Amniotic epithelial cell (primary cell): Measurements from ENCODE around the gene CENPO.

Source experiments
- DNase-seq: peaks from one replicate; pipeline ENCODE4 v3.0.0-alpha.2; 2010; ENCODE audit warnings: low read depth

The CENPO gene

GRCh38 chr2:24824071-24824588 is 30.9 kb downstream of the CENPO start:
- DNase-seq = no peak

GRCh38 chr2:24824966-24825882 is 32.0 kb downstream of the CENPO start:
- DNase-seq = no peak

DNA sequence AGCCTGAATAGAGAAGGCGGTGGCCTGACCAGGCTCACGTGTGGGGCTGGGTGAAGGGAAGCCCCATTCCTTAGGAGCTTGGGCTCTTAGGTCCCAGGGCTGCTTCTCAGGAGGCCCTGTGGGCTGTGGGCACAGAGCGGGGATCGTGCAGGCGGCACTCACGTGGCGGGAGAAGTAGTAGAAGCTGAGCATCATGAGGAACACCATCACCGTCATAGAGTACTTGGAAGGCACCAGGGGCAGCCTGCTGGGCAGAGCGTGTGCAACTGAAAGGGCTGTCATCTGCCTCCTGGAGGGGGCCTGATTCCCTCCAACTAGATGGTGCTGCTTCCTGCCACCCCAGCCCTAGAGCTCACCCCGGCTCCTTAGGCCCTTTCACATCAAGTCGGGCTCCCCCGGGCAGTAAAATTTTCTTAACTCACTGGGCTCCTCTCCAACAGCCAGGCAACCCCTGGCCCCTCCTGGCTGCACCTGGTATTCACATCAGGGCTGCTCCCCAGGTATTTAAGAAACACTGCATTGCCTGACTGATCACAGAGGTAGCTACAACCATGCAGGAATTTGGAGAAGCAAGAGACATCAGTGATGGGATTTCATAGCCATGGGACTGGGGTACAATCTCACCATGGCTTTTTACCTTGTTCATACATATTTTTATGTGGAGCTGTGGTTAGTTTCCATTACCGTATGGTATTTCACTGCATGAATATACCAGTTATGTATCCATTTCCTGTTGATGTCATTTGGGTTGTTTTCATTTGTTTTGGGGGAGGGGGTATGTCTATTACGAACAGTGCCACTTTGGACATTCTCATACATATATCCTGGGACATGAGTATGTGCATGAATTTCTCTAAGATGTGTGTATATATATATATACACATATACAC is 32.9 kb downstream of the CENPO start:
- DNase-seq = peak; percentile 12

- no peak for DNase-seq
These were observed 33.5 kb downstream of the CENPO start for GRCh38 chr2:24826773-24827145.

GRCh38 chr2:24827321-24828237 is 34.4 kb downstream of the CENPO start:
- peak; percentile 81 for DNase-seq

- DNase-seq = no peak
These were observed 35.2 kb downstream of the CENPO start for GRCh38 chr2:24828238-24828996.

DNA sequence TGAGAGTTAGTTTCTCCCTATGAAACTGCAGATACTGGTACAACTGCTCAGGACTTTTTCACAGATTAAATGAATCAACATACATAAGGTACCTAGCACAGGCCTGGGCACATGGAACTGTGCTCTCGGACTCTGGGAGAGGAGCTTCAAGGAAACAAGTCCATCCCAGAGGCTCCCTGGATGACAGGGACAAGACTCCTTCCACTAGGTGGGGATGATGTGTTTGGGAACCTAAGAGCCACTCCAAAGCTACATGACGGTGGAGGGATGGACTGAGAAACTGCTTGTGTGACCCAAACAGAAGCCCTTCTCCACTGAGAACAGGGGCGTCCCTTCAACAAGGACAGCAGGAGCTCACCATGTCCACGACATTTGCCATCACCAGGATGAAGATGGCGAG is 37.1 kb downstream of the CENPO start:
- DNase-seq = peak; percentile 48

DNA sequence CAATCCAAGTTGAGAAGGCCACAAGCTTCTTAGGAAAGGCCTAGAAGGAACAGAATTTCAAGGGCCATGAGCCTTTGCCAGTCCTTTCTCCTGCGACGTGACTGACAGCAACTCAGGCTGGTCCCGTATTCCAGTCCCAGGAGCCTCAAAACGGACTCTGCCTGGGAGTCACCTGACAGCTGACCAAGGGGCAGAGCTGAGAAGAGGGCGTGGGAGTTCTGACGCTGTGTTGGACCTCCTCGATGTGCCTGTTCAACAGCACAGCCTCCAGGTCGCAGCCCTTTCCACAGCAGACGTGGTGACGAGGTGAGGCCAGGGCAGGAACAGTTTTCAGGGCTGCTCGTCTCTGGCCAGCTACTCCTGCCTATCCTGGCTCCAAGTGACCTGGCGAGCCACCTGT is 37.6 kb downstream of the CENPO start:
- DNase-seq = no peak

DNA sequence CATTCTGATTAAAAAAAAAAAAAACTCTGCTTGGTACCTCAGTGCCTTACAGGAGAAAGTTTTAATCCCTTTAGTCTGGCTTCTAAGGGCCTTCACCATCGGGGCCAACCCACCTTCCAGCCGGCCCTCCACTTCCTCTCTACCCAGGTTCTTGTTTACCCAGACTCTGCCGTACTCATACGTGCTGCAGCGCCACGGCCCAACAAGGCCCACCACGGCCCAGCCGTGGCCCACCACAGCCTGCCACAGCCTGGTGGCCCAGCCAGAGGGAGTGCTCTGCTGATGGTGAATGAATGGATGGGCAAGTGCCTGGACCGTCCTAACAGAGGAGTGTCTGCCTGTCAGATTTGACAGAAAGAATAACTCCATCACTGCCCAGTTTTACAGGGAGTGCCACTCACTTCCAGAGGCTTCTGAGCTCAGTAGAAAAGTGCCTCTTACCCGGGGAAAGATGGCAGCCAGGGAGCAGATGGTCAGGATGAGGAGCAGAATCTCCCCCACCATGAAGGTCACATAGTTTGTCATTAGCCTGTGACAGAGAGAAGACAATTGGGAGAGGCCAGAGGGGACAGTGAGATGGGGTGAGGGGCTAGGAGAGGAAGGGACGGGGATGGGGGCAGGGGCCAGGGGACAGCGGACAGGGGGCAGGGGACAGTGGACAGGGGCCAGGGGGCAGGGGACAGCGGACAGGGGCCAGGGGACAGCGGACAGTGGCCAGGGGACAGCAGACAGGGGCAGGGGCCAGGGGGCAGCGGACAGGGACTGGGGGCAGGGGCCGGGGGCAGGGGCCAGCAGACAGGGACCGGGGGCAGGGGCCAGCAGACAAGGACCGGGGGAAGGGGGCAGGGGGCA is 38.2 kb downstream of the CENPO start:
- DNase-seq = no peak

DNA sequence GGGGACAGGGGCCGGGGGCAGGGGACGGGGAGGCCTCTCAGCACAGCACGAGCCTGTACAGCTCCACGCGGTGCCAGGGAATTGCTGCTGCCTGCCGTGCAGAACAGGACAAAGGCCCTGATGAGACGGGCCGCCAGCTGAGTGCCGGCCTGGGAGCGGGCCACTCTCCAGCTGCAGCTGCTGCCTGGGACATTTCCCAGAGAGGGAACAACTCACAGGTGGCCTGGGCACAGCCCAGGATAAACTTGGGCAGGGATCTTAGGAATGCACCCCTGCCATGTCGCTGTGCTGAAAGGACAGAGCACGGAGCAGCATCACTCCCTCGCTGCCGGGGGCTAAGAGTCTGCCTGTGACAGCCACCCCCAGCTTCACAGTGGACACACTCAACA is 38.8 kb downstream of the CENPO start:
- DNase-seq = no peak

DNA sequence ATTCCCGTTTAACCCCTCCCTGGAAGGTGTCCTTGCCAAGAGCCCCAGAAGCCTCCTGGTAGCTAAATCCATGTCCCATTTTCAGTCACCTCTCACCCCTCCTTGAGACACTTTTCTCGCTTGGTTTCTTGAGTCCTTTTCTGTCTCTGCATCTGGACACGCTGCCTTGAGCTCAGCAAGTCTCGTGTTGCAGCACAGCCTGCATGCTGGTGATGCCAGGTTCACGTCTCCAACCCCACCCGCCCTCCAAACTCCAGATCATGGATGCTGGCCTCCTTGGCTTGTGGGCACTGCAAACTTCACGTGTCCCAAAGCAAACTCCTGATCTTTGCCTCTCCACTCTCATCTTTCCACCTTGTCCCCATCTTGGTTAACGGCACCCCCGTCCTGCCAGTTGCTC is 39.3 kb downstream of the CENPO start:
- no peak for DNase-seq

GRCh38 chr2:24832931-24833701 is 39.9 kb downstream of the CENPO start:
- no peak for DNase-seq

DNA sequence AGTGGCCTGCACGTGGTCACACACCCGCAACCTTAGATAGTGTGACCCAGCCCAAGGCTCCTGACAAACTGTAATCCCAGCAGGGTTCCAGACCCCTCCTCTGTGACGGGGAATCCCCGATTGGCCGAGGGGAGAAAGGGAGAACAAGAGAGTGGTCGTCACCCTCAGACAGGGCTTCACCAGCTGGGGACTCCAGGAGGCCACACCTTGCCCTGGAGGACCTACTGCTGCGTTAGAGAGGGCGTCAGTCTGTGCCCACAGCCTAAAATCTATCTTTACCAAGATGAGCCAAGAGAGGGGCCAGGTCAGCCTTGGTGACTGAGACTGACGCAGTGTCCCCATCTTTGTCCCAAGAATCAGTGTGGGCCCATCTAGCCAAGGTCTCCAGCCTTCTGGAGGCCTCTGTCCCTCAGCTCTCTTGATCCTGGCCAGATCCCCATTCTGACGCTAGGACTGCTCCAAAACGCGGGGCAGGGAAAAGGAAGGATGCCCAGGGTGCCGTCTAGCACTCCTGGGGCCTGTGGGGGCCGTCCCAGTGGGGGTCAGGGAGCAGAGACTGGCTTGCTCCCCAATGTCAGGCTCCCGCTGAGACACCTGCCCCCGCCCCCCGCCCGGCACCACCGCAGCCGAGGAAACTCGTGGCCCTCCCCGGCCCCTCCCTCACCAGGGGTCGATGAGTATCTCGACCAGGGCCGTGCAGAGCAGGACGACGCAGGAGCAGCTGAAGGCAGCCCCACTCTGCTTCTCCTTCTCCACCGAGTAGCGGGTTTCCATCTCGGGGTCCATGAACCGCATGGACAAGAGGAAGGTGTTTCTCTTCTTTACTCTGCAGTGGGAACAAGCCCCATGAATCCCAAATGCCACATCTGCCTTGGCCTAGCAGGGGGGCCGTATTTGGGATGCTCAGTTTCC is 40.9 kb downstream of the CENPO start:
- DNase-seq = no peak

- no peak for DNase-seq
These were observed 41.6 kb downstream of the CENPO start for GRCh38 chr2:24834733-24835395.

DNA sequence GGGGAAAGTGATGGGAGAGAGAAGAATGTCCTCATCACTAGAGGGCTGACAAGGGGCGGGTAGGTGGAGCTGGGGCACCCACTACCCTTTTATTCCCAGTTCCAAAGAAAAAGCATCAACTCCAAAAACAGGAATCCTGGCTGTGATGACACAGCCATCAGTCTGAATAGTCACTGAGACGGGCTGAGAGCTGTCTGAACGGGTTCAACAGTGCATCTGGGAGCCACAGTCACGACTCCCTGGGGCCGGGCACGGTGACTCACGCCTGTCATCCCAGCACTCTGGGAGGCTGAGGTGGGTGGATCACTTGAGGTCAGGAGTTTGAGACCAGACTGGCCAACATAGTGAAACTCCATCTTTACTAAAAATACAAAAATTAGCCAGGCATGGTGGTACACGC is 42.2 kb downstream of the CENPO start:
- peak; percentile 18 for DNase-seq

- DNase-seq = no peak
These were observed 43.0 kb downstream of the CENPO start for GRCh38 chr2:24836206-24836605.

DNA sequence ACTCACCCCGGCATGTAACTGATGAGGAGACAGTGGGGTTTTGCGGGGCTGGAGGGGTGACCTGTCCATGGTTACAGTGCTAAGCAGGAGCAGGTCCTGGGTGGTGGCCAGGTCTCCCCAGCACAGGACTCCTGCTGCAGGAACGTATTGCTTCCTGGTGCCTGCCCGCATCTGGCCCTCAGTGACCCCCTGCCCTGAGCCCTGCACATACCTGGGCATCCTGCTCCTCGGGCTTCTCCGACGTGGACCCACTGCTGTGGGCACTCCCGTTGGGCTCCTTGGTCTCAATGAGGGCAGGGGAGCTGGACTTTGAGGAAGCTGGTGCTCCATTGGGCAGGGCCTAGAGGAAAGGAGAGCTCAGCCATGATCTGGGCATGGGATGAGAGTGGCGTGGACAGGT is 43.5 kb downstream of the CENPO start:
- no peak for DNase-seq
